SK-N-SH treated with all-trans-retinoic acid at 6 μM for 48 hours (cell line): ENCODE measurements around the gene PGAM5.
A peak's percentile ranks its signal among the peaks of the same experiment; 100 is the strongest.

Experiments used
- ATAC-seq: fragments of 200-7000 bp; cut with Tn5 transposase; 3 replicates; pipeline ENCODE4 v1.9.1; 2020; ENCODE audit warnings: mild to moderate bottlenecking, moderate library complexity
- BACH2 ChIP-seq: fragments of 250-450 bp; sonication (Bioruptor Pico); IDR thresholded peaks from 2 replicates; pipeline ENCODE4 v1.9.0; 2021; ENCODE audit warnings: mild to moderate bottlenecking, borderline replicate concordance
- CSDC2 ChIP-seq: fragments of 250-450 bp; sonication (Bioruptor Pico); IDR thresholded peaks from 2 replicates; pipeline ENCODE4 v1.5.0; 2020; ENCODE audit warnings: mild to moderate bottlenecking, moderate library complexity
- GLIS3 ChIP-seq: fragments of 250-450 bp; sonication (Bioruptor Pico); IDR thresholded peaks from 2 replicates; pipeline ENCODE4 v1.5.0; 2020; ENCODE audit warnings: mild to moderate bottlenecking, moderate library complexity
- OSR1 ChIP-seq: fragments of 250-450 bp; sonication (Bioruptor Pico); IDR thresholded peaks from 2 replicates; pipeline ENCODE4 v1.8.0; 2022; ENCODE audit warnings: moderate library complexity, mild to moderate bottlenecking, inconsistent platforms
- SNAI2 ChIP-seq: fragments of 250-450 bp; sonication (Bioruptor Pico); IDR thresholded peaks from 2 replicates; pipeline ENCODE4 v1.5.0; 2020; ENCODE audit warnings: mild to moderate bottlenecking, moderate library complexity
- TCF4 ChIP-seq: fragments of 250-450 bp; sonication (Bioruptor Pico); IDR thresholded peaks from 2 replicates; pipeline ENCODE4 v1.8.0; 2021; ENCODE audit warnings: mild to moderate bottlenecking, moderate library complexity, borderline replicate concordance
- TOX ChIP-seq: fragments of 250-450 bp; sonication (Bioruptor Pico); IDR thresholded peaks from 2 replicates; pipeline ENCODE4 v1.8.0; 2021; ENCODE audit warnings: mild to moderate bottlenecking, moderate library complexity, borderline replicate concordance
- TSHZ2 ChIP-seq: fragments of 250-450 bp; sonication (Bioruptor Pico); IDR thresholded peaks from 2 replicates; pipeline ENCODE4 v1.5.0; 2020; ENCODE audit warnings: mild to moderate bottlenecking, moderate library complexity
- ZC3H10 ChIP-seq: fragments of 250-450 bp; sonication (Bioruptor Pico); IDR thresholded peaks from 2 replicates; pipeline ENCODE4 v1.5.1; 2021; ENCODE audit warnings: mild to moderate bottlenecking, moderate library complexity
- ZFP3 ChIP-seq: fragments of 250-450 bp; sonication (Bioruptor Pico); IDR thresholded peaks from 2 replicates; pipeline ENCODE4 v1.5.0; 2020; ENCODE audit warnings: mild to moderate bottlenecking, moderate library complexity
- ZNF70 ChIP-seq: fragments of 450-650 bp; formaldehyde crosslinking; IDR thresholded peaks from 2 replicates; pipeline ENCODE4 v1.5.0; 2020; ENCODE audit warnings: mild to moderate bottlenecking, moderate library complexity
- ZNF8 ChIP-seq: fragments of 450-650 bp; formaldehyde crosslinking; IDR thresholded peaks from 2 replicates; pipeline ENCODE4 v1.5.0; 2020; ENCODE audit warnings: mild to moderate bottlenecking, moderate library complexity
- TF ChIP-seq, protein P1 (sequence below): fragments of 250-450 bp; sonication (Bioruptor Pico); IDR thresholded peaks from 2 replicates; pipeline ENCODE4 v1.8.0; 2020; ENCODE audit warnings: mild to moderate bottlenecking, moderate library complexity, borderline replicate concordance
- TF ChIP-seq, protein P2 (sequence below): fragments of 250-450 bp; sonication (Bioruptor Pico); IDR thresholded peaks from 2 replicates; pipeline ENCODE4 v1.5.1; 2021; ENCODE audit warnings: mild to moderate bottlenecking, moderate library complexity

The PGAM5 gene

DNA sequence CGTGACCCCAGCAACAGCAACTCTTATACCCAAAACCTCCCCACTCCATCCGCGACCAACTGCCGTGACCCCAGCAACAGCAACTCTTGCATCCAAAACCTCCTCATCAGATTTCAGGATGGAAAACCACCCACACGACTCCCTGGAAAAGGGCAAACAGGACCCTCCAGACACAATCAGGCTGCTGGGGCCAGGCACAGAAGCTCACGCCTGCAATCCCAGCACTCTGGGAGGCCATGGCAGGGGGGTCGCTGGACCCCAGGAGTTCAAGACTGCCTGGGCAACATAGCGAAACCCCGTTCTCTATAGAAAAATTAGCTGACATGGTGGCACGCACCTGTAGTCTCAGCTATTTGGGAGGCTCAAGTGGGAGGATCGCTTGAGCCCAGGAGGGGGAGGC lies 19.7 kb downstream of the PGAM5 start (continued):
- no peak for TF ChIP-seq TSHZ2 (CRISPR knock-in tag)

GRCh38 chr12:132731574-132731973 lies 20.9 kb downstream of the PGAM5 start:
- TF ChIP-seq ZNF8 (CRISPR knock-in tag) (no peak), GLIS3 (no peak), TSHZ2 (CRISPR knock-in tag) (no peak), BACH2 (CRISPR knock-in tag) (no peak), CSDC2 (CRISPR knock-in tag) (no peak)
- TF ChIP-seq, protein P1, sequence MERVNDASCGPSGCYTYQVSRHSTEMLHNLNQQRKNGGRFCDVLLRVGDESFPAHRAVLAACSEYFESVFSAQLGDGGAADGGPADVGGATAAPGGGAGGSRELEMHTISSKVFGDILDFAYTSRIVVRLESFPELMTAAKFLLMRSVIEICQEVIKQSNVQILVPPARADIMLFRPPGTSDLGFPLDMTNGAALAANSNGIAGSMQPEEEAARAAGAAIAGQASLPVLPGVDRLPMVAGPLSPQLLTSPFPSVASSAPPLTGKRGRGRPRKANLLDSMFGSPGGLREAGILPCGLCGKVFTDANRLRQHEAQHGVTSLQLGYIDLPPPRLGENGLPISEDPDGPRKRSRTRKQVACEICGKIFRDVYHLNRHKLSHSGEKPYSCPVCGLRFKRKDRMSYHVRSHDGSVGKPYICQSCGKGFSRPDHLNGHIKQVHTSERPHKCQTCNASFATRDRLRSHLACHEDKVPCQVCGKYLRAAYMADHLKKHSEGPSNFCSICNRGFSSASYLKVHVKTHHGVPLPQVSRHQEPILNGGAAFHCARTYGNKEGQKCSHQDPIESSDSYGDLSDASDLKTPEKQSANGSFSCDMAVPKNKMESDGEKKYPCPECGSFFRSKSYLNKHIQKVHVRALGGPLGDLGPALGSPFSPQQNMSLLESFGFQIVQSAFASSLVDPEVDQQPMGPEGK (CRISPR knock-in tag) = no peak
- ATAC-seq = no peak

- no peak for ATAC-seq
- TF ChIP-seq TCF4 (CRISPR knock-in tag) (0 out of 2 replicates have a peak, but pooled peaks have one; percentile 13), ZNF70 (CRISPR knock-in tag) (no peak)
- TF ChIP-seq, protein P2, sequence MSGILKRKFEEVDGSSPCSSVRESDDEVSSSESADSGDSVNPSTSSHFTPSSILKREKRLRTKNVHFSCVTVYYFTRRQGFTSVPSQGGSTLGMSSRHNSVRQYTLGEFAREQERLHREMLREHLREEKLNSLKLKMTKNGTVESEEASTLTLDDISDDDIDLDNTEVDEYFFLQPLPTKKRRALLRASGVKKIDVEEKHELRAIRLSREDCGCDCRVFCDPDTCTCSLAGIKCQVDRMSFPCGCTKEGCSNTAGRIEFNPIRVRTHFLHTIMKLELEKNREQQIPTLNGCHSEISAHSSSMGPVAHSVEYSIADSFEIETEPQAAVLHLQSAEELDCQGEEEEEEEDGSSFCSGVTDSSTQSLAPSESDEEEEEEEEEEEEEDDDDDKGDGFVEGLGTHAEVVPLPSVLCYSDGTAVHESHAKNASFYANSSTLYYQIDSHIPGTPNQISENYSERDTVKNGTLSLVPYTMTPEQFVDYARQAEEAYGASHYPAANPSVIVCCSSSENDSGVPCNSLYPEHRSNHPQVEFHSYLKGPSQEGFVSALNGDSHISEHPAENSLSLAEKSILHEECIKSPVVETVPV (CRISPR knock-in tag) = no peak
Observed at GRCh38 chr12:132734206-132734605, 23.6 kb downstream of the PGAM5 start.

- no peak for ATAC-seq
- TF ChIP-seq ZC3H10 (CRISPR knock-in tag) (no peak), ZNF70 (CRISPR knock-in tag) (no peak), ZFP3 (CRISPR knock-in tag) (no peak), ZNF8 (CRISPR knock-in tag) (no peak), TOX (no peak), GLIS3 (no peak), TCF4 (CRISPR knock-in tag) (no peak), SNAI2 (CRISPR knock-in tag) (no peak), OSR1 (CRISPR knock-in tag) (no peak), BACH2 (CRISPR knock-in tag) (no peak)
- TF ChIP-seq, protein P2 (CRISPR knock-in tag) = no peak
- TF ChIP-seq, protein P1 (CRISPR knock-in tag) = no peak
Observed at GRCh38 chr12:132735496-132735895, 24.9 kb downstream of the PGAM5 start.
